Glutamatergic neuron (in vitro differentiated cells): ENCODE data around the gene HOXD8. TPM values are rescaled to one million over a fixed set of nuclear protein-coding genes. Genes with fewer than 3 reads are reported as not detected.

Experiments
- DNase-seq: peaks from one replicate; pipeline ENCODE4 v3.0.0; 2022
- H3K27ac Mint-ChIP-seq: one replicate; pipeline ENCODE4 v1.8.0; 2020; ENCODE audit warnings: mild to moderate bottlenecking, mixed read lengths, inconsistent platforms; ENCODE audit not compliant: unreplicated experiment
- H3K27me3 Mint-ChIP-seq: one replicate; pipeline ENCODE4 v1.8.0; 2020; ENCODE audit warnings: mild to moderate bottlenecking, moderate library complexity, mixed read lengths, inconsistent platforms; ENCODE audit not compliant: unreplicated experiment
- H3K36me3 Mint-ChIP-seq: one replicate; pipeline ENCODE4 v1.8.0; 2020; ENCODE audit warnings: mild to moderate bottlenecking, mixed read lengths, inconsistent platforms; ENCODE audit not compliant: unreplicated experiment
- H3K4me1 Mint-ChIP-seq: one replicate; pipeline ENCODE4 v1.8.0; 2020; ENCODE audit warnings: mild to moderate bottlenecking, low read depth, mixed read lengths, inconsistent platforms; ENCODE audit not compliant: unreplicated experiment
- H3K4me3 Mint-ChIP-seq: one replicate; pipeline ENCODE4 v1.8.0; 2020; ENCODE audit warnings: mild to moderate bottlenecking, mixed read lengths, inconsistent platforms; ENCODE audit not compliant: unreplicated experiment
- H3K9me3 Mint-ChIP-seq: one replicate; pipeline ENCODE4 v1.8.0; 2020; ENCODE audit warnings: mild to moderate bottlenecking, moderate library complexity, mixed read lengths, inconsistent platforms; ENCODE audit not compliant: unreplicated experiment
- total RNA-seq: library from RNA; stranded (reverse); fragmentation: NEBNext Ultra II Directional; extraction: Animal tissue kit (Norgen Biotek cat#: 25700); gene quantifications from one replicate; pipeline ENCODE4 v1.2.1, GENCODE V29; 2021; ENCODE audit not compliant: unreplicated experiment
- TF ChIP-seq, protein P1 (sequence below): fragments of 200-600 bp; sonication (generic); IDR thresholded peaks from one replicate; pipeline ENCODE4 v1.5.0; 2021; ENCODE audit not compliant: partially characterized antibody, unreplicated experiment

The HOXD8 gene
- total RNA-seq, 1 donor from 2014 or later, result 0.27 TPM

DNA sequence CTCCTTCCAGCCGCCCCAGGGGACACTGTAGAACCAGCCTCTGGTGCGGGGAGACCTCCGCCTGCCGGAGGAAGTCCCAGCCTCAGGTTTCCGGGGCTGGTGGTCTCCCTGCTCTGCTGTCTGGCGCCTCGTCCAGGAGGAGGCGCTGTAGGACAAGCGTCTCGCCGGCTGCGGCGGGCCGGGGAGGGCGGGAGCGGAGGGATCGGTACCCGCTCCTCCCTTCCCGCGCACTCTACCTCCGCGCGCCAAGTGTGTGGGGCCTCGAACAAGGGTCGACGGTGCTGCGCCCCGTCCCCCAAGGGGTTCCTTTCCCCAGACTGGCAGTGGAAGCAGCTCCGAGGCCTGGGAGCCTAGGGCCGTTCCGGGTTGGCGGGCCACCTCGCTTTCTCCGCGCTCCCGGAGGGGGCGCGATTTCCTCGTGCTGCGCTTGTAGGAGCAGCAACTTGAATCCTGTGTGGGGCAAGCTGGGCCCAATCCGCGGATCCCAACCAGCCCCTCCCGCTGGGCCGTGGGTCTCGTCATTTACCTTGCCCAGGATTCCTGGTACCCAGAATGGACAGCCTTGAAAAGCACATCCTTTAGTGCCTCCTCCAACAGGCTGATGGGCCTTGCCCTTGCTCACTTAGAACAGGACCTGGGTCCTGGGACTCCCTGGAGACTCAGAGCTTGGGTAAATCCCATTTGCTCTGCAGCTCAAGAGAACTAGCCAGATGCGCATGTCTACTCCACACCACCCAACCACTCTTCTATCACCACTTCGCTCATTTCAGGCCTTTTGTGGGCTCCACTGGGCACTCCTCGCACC is 11.2 kb downstream of the HOXD8 start:
- H3K4me1 Mint-ChIP-seq, result no peaks in the 10 kb centered on the region

DNA sequence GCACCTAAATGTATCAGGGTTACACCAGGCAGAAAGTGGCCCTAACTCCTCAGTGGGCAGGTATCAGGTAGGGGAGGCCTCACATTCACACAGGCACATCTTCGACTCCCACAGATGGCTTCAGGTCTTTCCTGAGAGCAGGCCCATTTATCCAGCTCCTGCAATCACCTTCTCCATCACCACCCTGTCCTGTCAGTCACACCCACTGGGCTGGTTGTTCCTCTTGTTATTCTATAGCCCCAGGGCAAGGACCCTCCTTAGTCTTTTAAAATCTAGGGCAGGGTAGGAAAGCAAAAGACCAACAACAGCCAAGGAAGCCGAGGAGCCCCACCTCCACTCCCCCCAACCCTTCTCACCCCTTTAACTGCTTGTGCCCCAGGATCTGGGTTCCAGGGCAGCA is 12.8 kb downstream of the HOXD8 start:
- DNase-seq, result no peak
- H3K4me1 Mint-ChIP-seq, result no peaks in the 10 kb centered on the region
- H3K36me3 Mint-ChIP-seq, result peaks cover 5% of the 10 kb centered on the region
- peaks cover 19% of the 10 kb centered on the region for H3K9me3 Mint-ChIP-seq
- no peak overlapping the region for H3K4me3 Mint-ChIP-seq
- TF ChIP-seq, protein P1, sequence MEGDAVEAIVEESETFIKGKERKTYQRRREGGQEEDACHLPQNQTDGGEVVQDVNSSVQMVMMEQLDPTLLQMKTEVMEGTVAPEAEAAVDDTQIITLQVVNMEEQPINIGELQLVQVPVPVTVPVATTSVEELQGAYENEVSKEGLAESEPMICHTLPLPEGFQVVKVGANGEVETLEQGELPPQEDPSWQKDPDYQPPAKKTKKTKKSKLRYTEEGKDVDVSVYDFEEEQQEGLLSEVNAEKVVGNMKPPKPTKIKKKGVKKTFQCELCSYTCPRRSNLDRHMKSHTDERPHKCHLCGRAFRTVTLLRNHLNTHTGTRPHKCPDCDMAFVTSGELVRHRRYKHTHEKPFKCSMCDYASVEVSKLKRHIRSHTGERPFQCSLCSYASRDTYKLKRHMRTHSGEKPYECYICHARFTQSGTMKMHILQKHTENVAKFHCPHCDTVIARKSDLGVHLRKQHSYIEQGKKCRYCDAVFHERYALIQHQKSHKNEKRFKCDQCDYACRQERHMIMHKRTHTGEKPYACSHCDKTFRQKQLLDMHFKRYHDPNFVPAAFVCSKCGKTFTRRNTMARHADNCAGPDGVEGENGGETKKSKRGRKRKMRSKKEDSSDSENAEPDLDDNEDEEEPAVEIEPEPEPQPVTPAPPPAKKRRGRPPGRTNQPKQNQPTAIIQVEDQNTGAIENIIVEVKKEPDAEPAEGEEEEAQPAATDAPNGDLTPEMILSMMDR, result no peak
- no peak overlapping the region for H3K27ac Mint-ChIP-seq
- peaks cover 37% of the 10 kb centered on the region for H3K27me3 Mint-ChIP-seq

More for the DNA sequence above, 11.2 kb downstream of the HOXD8 start:
- peak; percentile 88 for DNase-seq
- peaks cover 19% of the 10 kb centered on the region for H3K9me3 Mint-ChIP-seq
- peak overlapping the region; percentile 10 for H3K4me3 Mint-ChIP-seq
- H3K27me3 Mint-ChIP-seq, result peaks cover 40% of the 10 kb centered on the region
- TF ChIP-seq, protein P1, result peak; percentile 96
- H3K27ac Mint-ChIP-seq, result no peak overlapping the region
- peaks cover 5% of the 10 kb centered on the region for H3K36me3 Mint-ChIP-seq

DNA sequence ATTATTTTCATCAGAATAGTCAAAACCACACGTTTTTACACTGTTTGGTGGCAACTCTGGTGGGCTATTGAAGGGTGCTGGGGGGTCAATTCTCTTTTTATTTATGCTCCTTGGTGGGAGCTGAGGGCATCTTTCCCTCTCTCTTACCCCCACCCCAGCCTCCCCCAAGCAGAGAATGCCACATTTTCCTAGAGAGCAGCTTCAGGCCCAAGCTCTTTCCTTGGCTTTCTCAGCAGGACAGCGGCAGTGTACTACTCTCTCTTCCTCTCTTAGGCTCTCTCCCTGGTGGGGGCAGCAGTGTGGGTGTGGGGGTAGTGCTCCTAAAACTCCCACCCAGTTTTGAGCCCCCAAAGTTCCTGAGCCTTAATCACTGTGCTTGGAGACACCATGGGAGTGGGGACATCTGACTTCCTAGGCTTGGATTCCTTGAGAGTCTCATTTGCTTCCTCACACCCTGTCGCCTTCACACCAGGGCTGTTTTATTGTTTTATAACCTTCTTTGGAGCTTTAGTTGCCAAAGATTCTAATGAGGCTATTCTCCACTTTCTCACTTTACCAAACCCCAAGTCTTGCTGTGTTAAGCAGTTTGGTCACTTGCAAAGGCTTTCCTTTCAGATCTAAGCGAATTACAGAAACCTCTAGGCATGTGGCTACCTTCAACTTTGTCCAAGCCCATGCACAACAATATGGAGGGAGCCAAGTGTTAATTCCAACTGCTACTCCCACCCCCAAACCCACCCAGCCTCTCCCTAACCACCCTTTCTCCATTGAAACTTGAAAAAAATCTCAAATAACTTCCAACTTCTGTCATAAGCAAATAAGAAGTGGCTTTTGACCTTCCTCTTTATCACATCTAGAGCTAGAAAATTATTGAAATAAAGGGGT is 15.8 kb downstream of the HOXD8 start:
- no peak for DNase-seq
- Mint-ChIP-seq H3K4me1 (no peaks in the 10 kb centered on the region), H3K36me3 (no peaks in the 10 kb centered on the region), H3K27me3 (peaks cover 38% of the 10 kb centered on the region), H3K4me3 (no peak overlapping the region), H3K9me3 (peaks cover 5% of the 10 kb centered on the region), H3K27ac (no peak overlapping the region)
- TF ChIP-seq, protein P1, result no peak

DNA sequence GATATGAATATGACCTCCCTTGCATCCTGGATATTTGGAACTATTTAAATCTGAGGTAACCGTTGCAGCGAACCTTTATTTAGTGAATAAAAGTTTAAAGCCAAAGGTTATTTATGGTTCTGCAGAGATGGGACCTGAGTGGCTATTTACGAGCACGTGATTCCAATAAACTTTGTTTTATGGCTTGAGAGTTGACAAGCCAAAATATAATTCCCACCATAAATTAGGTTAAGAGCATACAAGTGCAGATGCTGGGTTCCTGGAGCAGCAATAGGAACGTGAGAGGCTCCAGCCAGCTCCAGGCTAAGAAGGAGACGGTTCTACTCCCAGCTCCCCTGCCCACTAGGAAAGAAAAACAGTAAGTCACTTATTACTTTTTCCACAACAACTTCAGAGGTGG is 16.6 kb downstream of the HOXD8 start:
- peaks cover 42% of the 10 kb centered on the region for H3K27me3 Mint-ChIP-seq
- DNase-seq, result no peak
- no peaks in the 10 kb centered on the region for H3K36me3 Mint-ChIP-seq
- H3K9me3 Mint-ChIP-seq, result peaks cover 4% of the 10 kb centered on the region
- H3K4me1 Mint-ChIP-seq, result no peaks in the 10 kb centered on the region
- H3K27ac Mint-ChIP-seq, result no peak overlapping the region
- no peak overlapping the region for H3K4me3 Mint-ChIP-seq
- TF ChIP-seq, protein P1, result no peak
